UCSD-AML1 (cell line): ENCODE measurements around the gene LDLRAD4.
A peak's percentile ranks its signal among the peaks of the same experiment; 100 is the strongest.

Experiments used
- DNase-seq: peaks from one replicate; lab custom pipeline; 2025; ENCODE audit not compliant: unreplicated experiment; lab: John Stamatoyannopoulos, UW

LDLRAD4 gene

DNA sequence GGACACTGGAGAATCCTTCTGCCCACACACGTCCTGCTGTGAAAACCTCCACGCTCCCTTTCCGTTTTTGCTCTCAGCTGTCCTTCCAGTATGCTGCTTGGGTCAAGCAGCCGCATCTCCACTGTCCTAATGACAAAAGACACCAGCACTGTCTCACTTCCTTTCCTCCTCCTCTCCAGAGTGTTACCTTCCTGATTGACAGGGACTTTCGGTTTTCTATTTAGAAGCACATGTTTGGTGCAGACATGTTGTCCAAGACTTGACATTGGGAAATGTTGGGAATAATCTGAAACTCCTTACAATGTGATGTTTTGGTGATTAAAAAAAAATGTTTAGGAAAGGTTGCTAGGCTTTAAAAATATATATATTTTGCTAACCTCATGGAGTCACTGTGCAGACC lies 281.2 kb downstream of the LDLRAD4 start:
- DNase-seq: no peak

DNA sequence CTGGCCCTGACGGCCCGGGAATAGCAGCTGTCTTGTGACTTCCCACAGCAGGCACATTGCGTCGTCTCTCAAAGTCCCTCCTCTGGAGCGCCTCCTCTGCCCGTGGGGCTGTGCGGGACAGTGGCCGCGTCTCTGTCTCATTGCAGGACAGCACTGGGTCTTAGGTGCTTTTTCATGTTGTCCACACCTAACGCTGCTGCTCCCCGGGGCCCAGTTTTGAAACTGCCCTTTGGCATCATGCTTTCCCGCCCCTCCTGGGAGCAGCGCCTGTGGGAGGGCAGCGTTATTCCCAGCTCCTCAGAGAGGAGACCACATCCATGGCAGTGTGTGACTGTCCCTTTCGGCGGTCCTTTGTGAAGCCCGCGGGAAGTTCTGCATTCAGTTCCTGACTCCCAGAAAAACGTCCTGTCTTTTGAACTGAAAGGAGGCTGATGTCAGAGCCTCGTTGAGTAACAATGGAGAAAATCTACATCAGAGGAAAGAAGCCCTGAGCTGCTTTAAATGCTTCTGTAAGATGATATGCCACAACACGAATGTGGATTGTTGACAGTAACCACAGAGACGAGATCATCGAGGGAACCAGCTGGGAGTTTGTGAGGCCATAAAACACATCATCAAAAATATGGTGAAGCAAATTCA lies 281.8 kb downstream of the LDLRAD4 start:
- no peak for DNase-seq

DNA sequence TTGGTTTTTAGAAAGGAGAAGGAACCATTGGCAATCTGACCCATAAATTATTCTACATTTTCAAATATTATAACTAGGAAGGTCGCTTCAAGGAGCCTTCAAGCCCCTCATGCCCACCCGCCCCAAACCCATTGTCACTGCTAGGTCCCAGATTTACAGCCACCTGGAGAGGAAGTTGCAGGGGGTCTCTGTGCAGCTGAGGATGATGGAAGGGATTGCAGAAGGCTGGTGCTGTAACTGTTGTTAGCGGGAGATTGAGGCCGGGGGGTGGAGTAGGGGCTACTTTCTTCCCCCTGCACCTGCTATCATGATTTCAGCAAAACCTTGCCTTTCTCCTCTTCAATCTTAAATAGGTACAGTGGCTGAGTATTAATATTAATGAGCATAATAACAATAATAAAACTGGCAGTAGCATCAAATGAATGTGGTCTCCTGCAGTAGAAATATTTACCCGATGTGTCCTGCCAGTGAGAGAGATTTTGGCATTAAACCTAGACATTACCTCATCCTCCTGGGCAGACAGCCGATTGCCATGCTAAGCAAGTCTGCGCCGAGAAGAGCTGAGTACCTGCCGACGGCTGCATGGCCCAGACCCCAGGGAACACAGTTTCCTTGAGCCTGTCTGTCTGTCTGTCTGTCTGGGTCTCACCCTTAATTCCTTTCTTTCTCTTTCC lies 282.4 kb downstream of the LDLRAD4 start:
- no peak for DNase-seq

DNA sequence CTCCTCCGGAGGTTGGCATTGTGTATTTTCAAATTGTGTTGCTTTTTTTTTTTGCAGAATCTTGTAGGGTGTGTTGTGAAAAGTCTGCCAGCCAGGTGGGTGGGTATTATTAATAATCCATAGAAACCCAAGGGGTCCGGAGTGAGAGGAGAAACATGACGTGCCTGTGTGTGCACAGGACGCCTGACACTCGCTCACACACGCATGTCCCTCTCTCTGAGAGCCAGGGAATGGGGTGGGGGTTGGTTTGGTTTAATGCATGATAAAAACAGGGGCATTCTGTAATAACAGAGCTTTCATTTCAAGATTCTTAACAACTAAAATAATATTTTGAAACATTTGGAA lies 283.0 kb downstream of the LDLRAD4 start:
- DNase-seq: no peak

DNA sequence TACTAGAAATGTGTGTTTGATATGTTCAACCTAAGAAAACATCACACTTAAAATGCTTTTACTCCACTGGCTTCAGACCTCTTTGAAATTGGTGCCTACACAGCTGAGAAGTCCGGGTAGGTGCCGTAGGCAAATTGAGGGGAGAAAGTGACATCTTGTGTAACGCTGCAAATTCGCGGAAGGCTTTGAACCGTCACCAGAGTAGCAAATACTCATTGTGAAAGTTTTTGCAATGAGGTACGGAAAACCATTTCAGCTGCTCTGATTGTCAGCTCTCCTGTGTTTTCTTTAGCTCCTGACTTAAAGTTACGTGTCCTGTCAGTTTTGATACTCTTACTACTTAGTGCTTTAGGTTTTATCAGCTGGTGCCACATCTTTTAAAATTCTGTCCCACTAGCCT lies 283.3 kb downstream of the LDLRAD4 start:
- no peak for DNase-seq

DNA sequence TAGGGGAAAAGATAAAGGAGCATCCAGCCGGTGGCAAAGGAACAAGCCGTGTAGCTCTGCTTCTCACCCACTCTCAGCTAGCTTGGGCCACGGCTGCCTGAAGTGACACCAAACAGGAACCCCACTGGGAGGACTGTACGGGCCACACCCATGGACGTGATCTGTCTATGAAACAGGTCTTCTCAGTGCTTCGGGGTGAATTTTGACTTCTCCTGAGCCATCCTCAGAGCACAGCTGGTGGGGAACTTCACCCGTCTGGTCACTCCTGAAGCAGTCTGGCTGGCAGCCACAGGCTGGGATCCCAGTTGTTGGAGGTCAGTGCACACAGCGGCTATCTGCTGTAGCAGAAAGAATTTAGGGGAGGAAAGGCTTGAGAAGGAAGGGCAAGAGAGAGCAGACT lies 284.0 kb downstream of the LDLRAD4 start:
- DNase-seq: no peak

DNA sequence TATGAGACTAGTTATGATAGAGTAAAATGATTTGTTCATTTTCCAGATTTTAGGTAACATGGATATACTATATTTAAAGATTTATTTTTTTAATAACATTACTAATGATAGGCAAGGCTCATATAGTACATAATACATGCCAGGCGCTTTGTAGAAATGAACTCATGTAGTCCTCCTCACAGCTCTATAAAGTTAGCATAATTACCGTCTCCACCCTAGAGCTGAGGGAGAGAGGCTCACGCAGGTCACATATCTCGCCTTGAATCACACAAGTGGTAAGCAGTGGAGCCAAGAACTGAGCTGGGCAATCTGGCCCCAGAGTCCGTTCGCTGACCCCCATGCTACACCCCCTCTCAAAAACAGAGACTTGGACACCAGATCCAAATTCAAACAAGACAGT lies 285.3 kb downstream of the LDLRAD4 start:
- no peak for DNase-seq

DNA sequence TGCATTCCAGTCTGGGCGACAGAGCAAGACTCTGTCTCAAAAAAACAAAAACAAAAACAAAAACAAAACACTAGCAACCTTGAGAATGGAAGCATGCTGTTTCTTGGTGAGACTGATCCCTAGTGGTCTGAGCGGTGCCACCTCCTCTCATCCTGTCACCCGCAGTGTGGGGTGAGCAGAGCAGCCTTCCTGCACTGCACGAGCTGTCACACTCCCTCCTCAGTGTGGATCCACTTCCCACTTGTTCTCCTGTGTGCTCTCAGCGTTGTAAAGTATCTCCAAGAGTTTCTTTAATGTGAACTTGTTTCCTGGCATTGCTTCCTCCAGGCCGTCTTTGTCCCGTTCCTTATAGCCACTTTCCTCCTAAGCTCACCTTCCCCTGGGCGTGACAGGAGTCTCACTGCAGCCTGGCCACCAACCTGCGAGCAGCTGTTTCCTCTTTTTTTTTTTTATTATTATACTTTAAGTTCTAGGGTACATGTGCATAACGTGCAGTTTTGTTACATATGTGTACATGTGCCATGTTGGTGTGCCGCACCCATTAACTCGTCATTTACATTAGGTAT lies 287.3 kb downstream of the LDLRAD4 start:
- no peak for DNase-seq

DNA sequence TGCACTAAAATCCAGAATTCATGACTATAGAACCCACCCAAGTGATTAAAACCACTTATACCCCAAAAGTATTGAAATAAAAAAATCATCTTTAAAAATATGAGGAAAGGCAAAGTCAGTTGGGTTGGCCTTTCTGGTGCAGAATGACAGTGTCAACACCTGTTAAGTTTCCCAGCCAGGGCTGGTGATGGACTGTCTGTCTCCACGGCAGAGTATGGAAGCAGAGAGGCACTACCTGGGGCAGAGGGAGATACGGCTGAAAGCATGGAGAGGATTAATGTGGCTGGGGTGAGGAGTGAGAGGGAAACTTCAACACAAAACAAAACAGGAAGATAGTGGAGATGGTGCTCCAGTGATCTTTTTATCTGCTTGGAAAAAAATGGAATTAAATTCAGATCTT lies 292.0 kb downstream of the LDLRAD4 start:
- no peak for DNase-seq

DNA sequence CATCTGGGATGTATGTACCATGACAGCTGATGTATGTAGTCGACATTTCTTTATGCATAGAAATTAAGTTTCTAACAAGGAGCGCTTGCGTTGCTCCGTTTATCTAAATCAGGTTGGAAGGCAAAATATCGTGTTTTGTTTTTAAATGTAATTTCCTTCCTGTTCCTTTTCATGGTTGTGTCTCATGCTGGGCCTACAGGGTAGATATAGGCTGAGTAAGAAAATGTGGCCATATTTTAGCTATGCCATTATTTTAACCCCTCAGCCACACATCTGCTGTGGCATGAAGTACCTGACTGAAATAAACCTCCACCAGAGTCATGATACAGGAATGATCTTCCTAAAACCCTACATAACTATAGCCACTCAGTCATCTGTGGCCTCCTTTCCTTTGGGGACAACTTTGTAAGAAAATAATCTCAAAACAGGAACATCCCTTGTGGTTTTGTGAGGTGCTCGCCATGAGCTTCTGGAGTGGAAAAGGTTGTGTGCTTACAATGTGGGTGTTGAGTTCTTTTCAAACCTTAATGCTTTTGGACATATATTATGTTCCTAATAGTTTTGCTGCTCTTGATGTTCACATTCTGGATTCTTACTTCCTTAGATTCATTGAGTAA lies 293.5 kb downstream of the LDLRAD4 start:
- DNase-seq: no peak

DNA sequence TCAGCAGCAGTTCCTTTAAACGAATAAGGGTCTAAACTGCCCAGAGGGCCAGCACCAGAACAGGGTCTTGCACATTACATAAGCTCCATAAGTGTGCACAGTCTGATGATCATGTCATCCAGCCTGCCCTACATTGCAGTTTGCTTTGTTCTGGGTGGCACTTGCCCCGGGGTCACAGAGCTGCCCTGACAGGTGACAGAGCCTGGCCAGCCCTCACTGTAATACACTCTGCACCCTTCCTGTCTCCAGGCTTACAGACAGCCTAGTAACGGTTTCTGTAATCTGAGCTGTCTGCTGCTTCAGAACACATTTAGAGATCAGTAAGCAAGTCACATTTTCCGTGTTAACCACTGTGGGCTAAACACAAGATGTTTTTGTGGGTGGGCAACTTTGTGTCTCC lies 294.5 kb downstream of the LDLRAD4 start:
- peak; percentile 21 for DNase-seq

DNA sequence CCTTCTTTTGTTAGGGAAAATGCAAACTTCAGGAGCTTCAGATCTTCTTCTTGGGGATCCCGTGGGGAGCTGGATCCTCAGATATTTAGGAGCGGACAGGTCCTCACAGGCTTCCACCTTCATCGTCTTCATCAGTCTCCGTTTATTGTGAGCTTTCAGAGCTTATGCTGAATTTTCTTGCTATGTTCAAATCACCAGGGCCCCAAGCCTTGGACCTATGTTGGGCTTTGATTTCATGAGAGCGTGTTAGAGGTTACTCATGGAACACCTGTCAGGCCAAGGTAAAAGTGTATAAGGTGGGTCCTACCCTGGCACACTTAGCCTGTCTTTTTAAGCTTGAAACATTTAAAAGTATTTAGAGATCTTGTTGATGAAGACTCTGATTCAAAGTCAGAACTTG lies 294.9 kb downstream of the LDLRAD4 start:
- DNase-seq: no peak

DNA sequence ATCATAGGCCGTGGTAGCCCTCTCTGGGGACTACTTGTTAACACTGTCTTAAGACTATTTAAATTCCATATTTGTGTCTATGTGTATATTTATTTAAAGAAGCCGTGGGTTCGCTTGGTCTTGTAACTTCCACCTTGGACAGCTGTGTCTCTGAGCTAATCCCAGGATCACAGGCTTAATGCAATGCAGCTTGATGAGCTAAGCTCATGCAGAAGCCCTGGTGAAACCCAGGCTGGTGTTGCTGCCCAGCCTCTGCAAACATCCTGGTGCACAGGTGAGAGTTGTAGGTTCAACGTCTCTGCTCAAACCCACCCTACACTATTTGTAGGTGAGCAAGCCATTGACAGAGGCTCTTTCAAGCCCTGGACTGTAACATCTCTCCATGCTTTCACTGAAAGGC lies 296.0 kb downstream of the LDLRAD4 start:
- DNase-seq: no peak

DNA sequence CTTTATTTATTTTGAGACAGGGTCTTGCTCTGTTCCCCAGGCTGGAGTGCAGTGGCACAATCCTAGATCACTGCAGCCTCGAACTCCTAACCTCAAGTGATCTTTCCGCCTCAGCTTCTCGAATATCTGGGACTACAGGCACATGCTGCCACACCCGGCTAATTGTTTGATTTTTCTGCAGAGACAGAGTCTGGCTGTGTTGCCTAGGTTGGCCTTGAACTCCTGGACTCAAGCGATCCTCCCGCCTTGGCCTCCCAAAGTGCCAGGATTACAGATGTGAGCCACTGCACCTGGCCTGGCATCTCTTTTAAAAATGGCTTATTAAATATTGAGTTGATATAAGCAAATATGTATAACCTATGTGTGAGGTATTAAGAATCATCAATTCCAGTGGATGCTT lies 298.3 kb downstream of the LDLRAD4 start:
- DNase-seq: no peak

DNA sequence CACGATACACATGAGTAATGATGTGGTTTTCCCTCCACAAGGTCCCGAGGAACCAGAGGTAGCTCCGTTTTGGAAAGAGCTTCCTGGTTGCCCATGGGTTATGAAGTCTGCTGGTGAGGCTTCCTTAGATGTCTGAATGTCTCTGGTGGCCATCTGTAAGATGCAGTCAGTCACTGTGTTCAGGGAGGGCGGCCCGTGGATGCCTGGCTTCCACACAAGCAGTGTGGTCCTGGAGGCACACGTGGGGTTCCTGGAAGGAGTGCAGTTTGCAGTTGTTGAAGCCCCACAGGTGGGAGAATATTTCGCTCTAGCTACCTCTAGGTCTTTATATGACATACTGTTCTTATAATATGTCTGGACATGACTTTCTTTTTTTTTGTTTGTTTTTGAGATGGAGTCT lies 298.8 kb downstream of the LDLRAD4 start:
- no peak for DNase-seq

DNA sequence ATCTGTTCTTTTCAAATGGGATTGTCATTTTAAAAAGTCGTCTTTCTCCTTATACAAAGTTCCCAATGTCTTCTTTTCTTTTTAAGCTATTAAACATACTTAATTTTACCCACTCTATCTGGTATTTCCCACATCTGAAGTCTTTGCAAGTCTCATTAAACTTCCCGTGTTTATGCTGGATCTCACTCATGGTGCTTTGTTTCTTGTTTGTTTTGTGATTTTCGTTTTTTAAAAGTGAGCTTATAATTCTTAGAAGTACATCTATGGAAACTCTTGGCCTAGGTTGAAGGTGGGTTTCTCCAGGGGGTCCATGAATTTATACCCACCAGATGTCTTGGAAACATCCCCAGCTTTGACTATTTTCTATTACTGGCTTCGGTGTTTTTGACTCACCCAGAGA lies 299.8 kb downstream of the LDLRAD4 start:
- no peak for DNase-seq

DNA sequence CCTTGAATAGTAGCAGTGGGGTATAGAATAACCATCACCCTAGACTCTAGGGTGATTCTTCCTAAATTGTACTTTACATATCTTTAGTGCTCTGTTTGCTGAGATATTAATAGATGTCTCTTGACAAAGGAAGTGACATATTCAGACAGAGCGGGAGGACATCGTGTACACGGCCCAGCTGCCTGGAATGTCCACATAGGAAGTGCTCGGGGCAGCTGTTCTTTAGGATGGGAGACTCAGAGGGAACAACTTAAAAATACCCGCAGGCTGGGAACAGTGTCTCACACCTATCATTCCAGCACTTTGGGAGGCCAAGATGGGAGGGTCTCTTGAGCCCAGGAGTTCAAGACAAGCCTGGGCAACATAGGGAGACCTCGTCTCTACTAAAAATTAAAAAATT lies 301.7 kb downstream of the LDLRAD4 start:
- no peak for DNase-seq

DNA sequence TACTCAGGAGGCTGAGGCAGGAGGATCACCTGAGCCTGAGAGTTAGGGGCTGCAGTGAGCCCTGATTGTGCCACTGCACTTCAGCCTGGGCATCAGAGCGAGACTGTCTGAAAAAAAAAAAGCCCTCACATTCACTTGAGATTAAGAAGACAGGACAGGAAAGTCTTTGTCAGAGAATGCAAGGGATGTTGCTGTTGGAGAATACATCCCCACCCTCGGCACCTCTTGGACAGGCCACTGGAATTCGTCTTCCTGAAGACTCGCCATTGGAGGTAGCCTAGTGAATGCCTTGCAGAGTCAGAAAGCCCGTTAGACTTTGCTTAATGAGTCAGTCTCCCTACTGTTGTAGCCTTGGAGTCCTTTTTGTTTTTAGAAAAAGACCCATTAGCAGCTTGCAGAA lies 302.2 kb downstream of the LDLRAD4 start:
- no peak for DNase-seq

DNA sequence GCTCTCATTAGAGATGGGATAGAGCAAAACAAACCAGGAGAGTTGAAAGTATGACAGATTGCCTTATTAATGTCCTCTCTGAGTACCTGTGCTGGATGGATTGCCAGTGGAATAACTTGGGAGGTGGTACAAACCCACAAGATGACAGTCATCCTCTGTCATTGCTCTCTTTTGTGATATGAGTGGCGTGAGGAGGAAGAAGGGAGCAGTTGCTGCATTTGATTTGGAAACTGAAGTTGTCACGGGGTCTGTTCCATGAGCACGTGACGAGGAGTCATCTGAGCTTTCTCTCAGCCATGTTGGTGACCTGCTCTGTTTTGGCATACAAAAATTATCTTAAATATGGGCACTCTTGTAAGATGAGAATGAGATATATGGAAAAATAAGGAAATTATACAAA lies 302.9 kb downstream of the LDLRAD4 start:
- DNase-seq: no peak

DNA sequence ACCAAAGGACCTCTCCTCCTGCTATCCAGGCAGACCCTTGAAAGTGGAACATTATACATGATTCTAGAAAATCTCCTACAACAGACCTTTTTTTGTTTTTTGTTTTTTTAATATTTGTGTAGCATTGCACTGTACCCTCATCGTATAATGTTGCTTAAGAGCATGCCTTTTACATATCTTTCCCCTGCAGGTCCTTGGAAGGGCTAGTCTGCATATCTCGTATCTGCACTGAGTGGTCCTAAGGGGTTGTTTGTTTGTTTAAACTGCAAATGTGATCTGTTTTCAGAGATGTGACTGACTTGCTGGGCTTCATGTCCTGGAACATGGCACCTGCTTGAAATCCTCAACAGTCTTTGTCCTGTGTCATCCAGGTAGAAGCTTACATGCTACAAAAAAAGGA lies 303.7 kb downstream of the LDLRAD4 start:
- no peak for DNase-seq

DNA sequence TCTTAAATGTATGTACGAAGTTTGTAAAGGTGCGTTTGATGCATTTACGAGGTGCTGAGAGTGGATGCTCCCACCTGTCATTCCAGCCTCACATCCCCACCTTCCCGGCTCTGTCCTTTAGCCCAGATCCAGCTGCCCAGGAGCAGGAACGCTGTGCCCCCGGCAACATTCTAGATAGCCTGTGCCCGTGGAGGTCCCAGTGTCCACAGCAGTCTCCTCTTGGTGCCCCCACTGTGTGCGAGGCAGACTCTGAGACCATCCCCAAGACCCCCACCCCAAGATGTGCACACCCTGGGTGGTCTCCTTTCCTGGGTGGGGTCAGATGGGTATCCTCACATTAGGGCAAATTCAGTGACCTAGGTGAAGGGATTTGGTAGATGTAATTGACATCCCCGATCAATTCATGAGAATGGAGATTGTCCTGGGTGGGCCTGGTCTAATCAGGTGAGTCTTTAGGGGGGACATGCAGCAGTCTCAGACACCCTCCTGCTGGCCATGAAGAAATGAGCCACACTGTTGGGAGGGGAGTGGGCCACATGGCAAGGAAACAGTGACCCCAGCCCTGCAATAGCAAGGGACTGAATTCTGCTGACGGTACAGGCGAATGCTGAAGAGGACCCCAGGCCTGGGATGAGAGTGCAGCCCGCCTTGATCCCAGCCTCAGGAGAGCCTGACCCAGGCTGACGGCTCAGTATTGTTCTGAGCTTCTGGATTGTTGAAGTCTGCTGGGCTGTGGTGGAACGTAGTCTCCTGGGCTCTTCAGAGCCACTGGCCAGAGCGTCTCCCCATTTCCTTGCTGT lies 304.5 kb downstream of the LDLRAD4 start:
- no peak for DNase-seq

DNA sequence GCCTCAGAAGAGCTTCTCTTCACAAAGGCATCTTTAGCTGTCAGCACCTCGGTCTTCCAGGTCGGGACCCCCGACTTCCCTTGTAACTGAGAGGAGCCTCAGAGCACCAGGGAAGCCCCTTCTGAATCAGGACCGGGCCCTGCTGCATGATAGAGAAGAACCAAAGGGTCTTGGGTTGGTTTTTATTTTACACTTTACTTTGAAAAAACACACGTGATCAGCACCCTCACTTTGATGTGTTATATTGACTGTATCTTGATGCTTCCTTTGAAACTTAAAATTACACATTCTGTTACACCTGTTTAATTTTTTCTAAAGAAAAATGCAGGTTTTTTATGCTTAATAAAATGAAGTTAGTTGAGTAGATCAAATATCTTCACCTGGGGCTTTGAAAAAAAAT lies 305.5 kb downstream of the LDLRAD4 start:
- DNase-seq: no peak
